Measurements from ENCODE around the gene IFI30. TPM values are rescaled to one million over a fixed set of nuclear protein-coding genes. Genes with fewer than 3 reads are reported as not detected.
"Not testable (repeated sequence)": the region's sequence is repeated elsewhere in the genome, so short reads cannot be mapped to it uniquely, and the experiment has no call there.

Gene IFI30
- total and polyA plus RNA-seq, 3 experiments from 2014 or later = 10.9 to 34.5 (median 33.3) TPM

GRCh38 chr19:18206018-18206417 is 32.4 kb downstream of the IFI30 start:
- Histone ChIP-seq H3K27ac (ENCODE audit: low read depth, low read length) (peak overlapping the region; percentile 78), H3K27me3 (ENCODE audit: insufficient read depth, low read length, poor library complexity, severe bottlenecking) (peaks cover 5% of the 10 kb centered on the region), H3K36me3 (ENCODE audit: insufficient read depth, low read length) (no peaks in the 10 kb centered on the region), H3K4me3 (ENCODE audit: low read length) (no peak overlapping the region), H3K4me1 (ENCODE audit: insufficient read depth, low read length) (peaks cover 17% of the 10 kb centered on the region), H3K9me3 (ENCODE audit: low read length) (no peaks in the 10 kb centered on the region)
- DNase-seq = no peak
- ChIA-PET POLR2A (interaction anchor here (1.4 to 3.4 kb wide), 2 partner anchors 74 to 213 kb away, joined by 4 to 41 read pairs; partner anchors contain the start of genes JUND and SSBP4), CTCF (interaction anchor here (0.8 to 10.9 kb wide), 7 partner anchors 13 to 205 kb away, joined by 3 to 116 read pairs (median 10); partner anchors contain the start of gene MPV17L2)
- no peaks in the 10 kb centered on the region for H3K9me3 Mint-ChIP-seq
- H3K4me3 Mint-ChIP-seq = no peak overlapping the region
- H3K27ac Mint-ChIP-seq = no peak overlapping the region
- H3K27me3 Mint-ChIP-seq = peaks cover 8% of the 10 kb centered on the region in 2 donors
- peaks cover 16 to 36% (median 22%) of the 10 kb centered on the region in 3 donors for H3K4me1 Mint-ChIP-seq
- peaks cover 0 to 10% (median 2%) of the 10 kb centered on the region in 3 donors for H3K36me3 Mint-ChIP-seq

GRCh38 chr19:18208098-18208951 is 34.7 kb downstream of the IFI30 start:
- ChIA-PET POLR2A (no interaction called here), CTCF (interaction anchor here (0.6 to 10.9 kb wide), 4 partner anchors 15 to 120 kb away, joined by 3 to 116 read pairs (median 5); partner anchors contain the start of gene MPV17L2)
- H3K27ac ChIP-seq (ENCODE audit: low read depth, low read length) = no peak overlapping the region
- Mint-ChIP-seq H3K4me1 (peaks cover 8 to 18% (median 9%) of the 10 kb centered on the region in 3 donors), H3K27me3 (peaks cover 9 to 13% of the 10 kb centered on the region in 2 donors), H3K36me3 (peaks cover 0 to 5% (median 0%) of the 10 kb centered on the region in 3 donors), H3K9me3 (no peaks in the 10 kb centered on the region), H3K27ac (no peak overlapping the region), H3K4me3 (no peak overlapping the region)
- peak in 3 of 5 donors; percentile 31 to 53 (median 31) for DNase-seq
- no peak overlapping the region for H3K4me3 ChIP-seq (ENCODE audit: low read length)
- peaks cover 5% of the 10 kb centered on the region for H3K27me3 ChIP-seq (ENCODE audit: insufficient read depth, low read length, poor library complexity, severe bottlenecking)
- peaks cover 9% of the 10 kb centered on the region for H3K4me1 ChIP-seq (ENCODE audit: insufficient read depth, low read length)
- no peaks in the 10 kb centered on the region for H3K36me3 ChIP-seq (ENCODE audit: insufficient read depth, low read length)
- no peaks in the 10 kb centered on the region for H3K9me3 ChIP-seq (ENCODE audit: low read length)

- POLR2A ChIA-PET; H3K36me3 ChIP-seq (ENCODE audit: insufficient read depth, low read length); H3K36me3 Mint-ChIP-seq; H3K27ac ChIP-seq (ENCODE audit: low read depth, low read length); H3K4me3 ChIP-seq (ENCODE audit: low read length); H3K4me1 Mint-ChIP-seq; H3K27me3 ChIP-seq (ENCODE audit: insufficient read depth, low read length, poor library complexity, severe bottlenecking); H3K9me3 ChIP-seq (ENCODE audit: low read length); DNase-seq; H3K4me1 ChIP-seq (ENCODE audit: insufficient read depth, low read length); H3K9me3 Mint-ChIP-seq: not testable (repeated sequence)
- Mint-ChIP-seq H3K27me3 (peaks cover 9 to 13% of the 10 kb centered on the region in 2 donors), H3K27ac (peak overlapping the region in 1 of 8 donors; percentile 20), H3K4me3 (peak overlapping the region in 1 of 7 donors; percentile 55)
- CTCF ChIA-PET = interaction anchor here (10.9 kb wide), 1 partner anchor 41 kb away, joined by 116 read pairs; a partner anchor contains a TSS
Measured at GRCh38 chr19:18209912-18210311, 36.3 kb downstream of the IFI30 start.

- Histone ChIP-seq H3K27ac (ENCODE audit: low read depth, low read length) (no peak overlapping the region), H3K4me3 (ENCODE audit: low read length) (no peak overlapping the region), H3K9me3 (ENCODE audit: low read length) (no peaks in the 10 kb centered on the region), H3K36me3 (ENCODE audit: insufficient read depth, low read length) (no peaks in the 10 kb centered on the region), H3K4me1 (ENCODE audit: insufficient read depth, low read length) (no peaks in the 10 kb centered on the region), H3K27me3 (ENCODE audit: insufficient read depth, low read length, poor library complexity, severe bottlenecking) (peaks cover 5% of the 10 kb centered on the region)
- H3K36me3 Mint-ChIP-seq = no peaks in the 10 kb centered on the region
- H3K9me3 Mint-ChIP-seq = no peaks in the 10 kb centered on the region
- no peak overlapping the region for H3K4me3 Mint-ChIP-seq
- ChIA-PET POLR2A (no interaction called here), CTCF (no interaction called here)
- no peaks in the 10 kb centered on the region for H3K4me1 Mint-ChIP-seq
- H3K27ac Mint-ChIP-seq = no peak overlapping the region
- DNase-seq = no peak
- H3K27me3 Mint-ChIP-seq = peaks cover 9 to 13% of the 10 kb centered on the region in 2 donors
Measured at GRCh38 chr19:18211683-18212082, 38.1 kb downstream of the IFI30 start.

GRCh38 chr19:18214779-18215433 is 41.3 kb downstream of the IFI30 start:
- no peak overlapping the region for H3K27ac ChIP-seq (ENCODE audit: low read depth, low read length)
- no peak for DNase-seq
- no peaks in the 10 kb centered on the region for H3K36me3 ChIP-seq (ENCODE audit: insufficient read depth, low read length)
- Mint-ChIP-seq H3K9me3 (no peaks in the 10 kb centered on the region), H3K4me3 (no peak overlapping the region), H3K27me3 (peaks cover 6 to 9% of the 10 kb centered on the region in 2 donors), H3K4me1 (no peaks in the 10 kb centered on the region), H3K36me3 (no peaks in the 10 kb centered on the region), H3K27ac (no peak overlapping the region)
- no peaks in the 10 kb centered on the region for H3K9me3 ChIP-seq (ENCODE audit: low read length)
- ChIA-PET POLR2A (interaction anchor here (0.6 kb wide), 1 partner anchor 104 kb away, joined by 5 read pairs; no protein-coding TSS in a partner anchor), CTCF (no interaction called here)
- no peak overlapping the region for H3K4me3 ChIP-seq (ENCODE audit: low read length)
- no peaks in the 10 kb centered on the region for H3K4me1 ChIP-seq (ENCODE audit: insufficient read depth, low read length)
- no peaks in the 10 kb centered on the region for H3K27me3 ChIP-seq (ENCODE audit: insufficient read depth, low read length, poor library complexity, severe bottlenecking)

- CTCF ChIA-PET = no interaction called here
- POLR2A ChIA-PET = no interaction called here
- no peaks in the 10 kb centered on the region for H3K36me3 ChIP-seq (ENCODE audit: insufficient read depth, low read length)
- no peaks in the 10 kb centered on the region for H3K4me1 ChIP-seq (ENCODE audit: insufficient read depth, low read length)
- H3K9me3 ChIP-seq (ENCODE audit: low read length) = no peaks in the 10 kb centered on the region
- peaks cover 10 to 17% of the 10 kb centered on the region in 2 donors for H3K27me3 Mint-ChIP-seq
- no peaks in the 10 kb centered on the region for H3K27me3 ChIP-seq (ENCODE audit: insufficient read depth, low read length, poor library complexity, severe bottlenecking)
- no peaks in the 10 kb centered on the region for H3K36me3 Mint-ChIP-seq
- no peak overlapping the region for H3K27ac Mint-ChIP-seq
- H3K9me3 Mint-ChIP-seq = no peaks in the 10 kb centered on the region
- DNase-seq = no peak
- no peak overlapping the region for H3K27ac ChIP-seq (ENCODE audit: low read depth, low read length)
- peaks cover 0 to 3% (median 3%) of the 10 kb centered on the region in 3 donors for H3K4me1 Mint-ChIP-seq
- no peak overlapping the region for H3K4me3 Mint-ChIP-seq
- H3K4me3 ChIP-seq (ENCODE audit: low read length) = no peak overlapping the region
Measured at GRCh38 chr19:18216789-18217188, 43.2 kb downstream of the IFI30 start.

- Mint-ChIP-seq H3K9me3 (no peaks in the 10 kb centered on the region), H3K4me1 (peaks cover 0 to 3% (median 3%) of the 10 kb centered on the region in 3 donors), H3K4me3 (no peak overlapping the region), H3K27ac (no peak overlapping the region), H3K36me3 (no peaks in the 10 kb centered on the region), H3K27me3 (peaks cover 19 to 24% of the 10 kb centered on the region in 2 donors)
- no peak for DNase-seq
- ChIA-PET CTCF (no interaction called here), POLR2A (no interaction called here)
- Histone ChIP-seq H3K9me3 (ENCODE audit: low read length) (no peaks in the 10 kb centered on the region), H3K27ac (ENCODE audit: low read depth, low read length) (no peak overlapping the region), H3K4me3 (ENCODE audit: low read length) (no peak overlapping the region), H3K27me3 (ENCODE audit: insufficient read depth, low read length, poor library complexity, severe bottlenecking) (no peaks in the 10 kb centered on the region), H3K36me3 (ENCODE audit: insufficient read depth, low read length) (no peaks in the 10 kb centered on the region), H3K4me1 (ENCODE audit: insufficient read depth, low read length) (no peaks in the 10 kb centered on the region)
Measured at GRCh38 chr19:18218159-18218558, 44.5 kb downstream of the IFI30 start.

GRCh38 chr19:18218600-18218999 is 45.0 kb downstream of the IFI30 start:
- H3K4me1 ChIP-seq (ENCODE audit: insufficient read depth, low read length) = no peaks in the 10 kb centered on the region
- ChIA-PET POLR2A (no interaction called here), CTCF (interaction anchor here (1.1 kb wide), 1 partner anchor 33 kb away, joined by 3 read pairs; no protein-coding TSS in a partner anchor)
- no peaks in the 10 kb centered on the region for H3K36me3 Mint-ChIP-seq
- no peaks in the 10 kb centered on the region for H3K9me3 Mint-ChIP-seq
- peaks cover 22 to 26% of the 10 kb centered on the region in 2 donors for H3K27me3 Mint-ChIP-seq
- DNase-seq = no peak
- H3K9me3 ChIP-seq (ENCODE audit: low read length) = no peaks in the 10 kb centered on the region
- H3K4me3 Mint-ChIP-seq = no peak overlapping the region
- peaks cover 0 to 3% (median 3%) of the 10 kb centered on the region in 3 donors for H3K4me1 Mint-ChIP-seq
- H3K36me3 ChIP-seq (ENCODE audit: insufficient read depth, low read length) = no peaks in the 10 kb centered on the region
- peaks cover 1% of the 10 kb centered on the region for H3K27me3 ChIP-seq (ENCODE audit: insufficient read depth, low read length, poor library complexity, severe bottlenecking)
- H3K27ac Mint-ChIP-seq = peak overlapping the region in 1 of 8 donors; percentile 55
- no peak overlapping the region for H3K27ac ChIP-seq (ENCODE audit: low read depth, low read length)
- H3K4me3 ChIP-seq (ENCODE audit: low read length) = no peak overlapping the region

Data from CD8-positive, alpha-beta memory T cell (primary cell).